Uterus (tissue), 4 donors: Measurements from ENCODE around the gene NDUFV2. TPM values are rescaled to one million over a fixed set of nuclear protein-coding genes. Genes with fewer than 3 reads are reported as not detected.

Source experiments
- DNase-seq, 2 donors: peaks; one replicate each; pipeline ENCODE4 v3.0.0-alpha.2; 2019 to 2020
- H3K27ac ChIP-seq, 2 donors: fragments of 200-600 bp; sonication (generic); 1 replicate in 1 of 2; 2 replicates in 1 of 2; pipeline ENCODE4 v1.5.1; 2016 to 2018
- H3K27me3 ChIP-seq, 2 donors: fragments of 200-600 bp; sonication (generic); one replicate each; pipeline ENCODE4 v1.5.1; 2018 to 2019; ENCODE audit warnings: control low read depth in 1 of 2
- H3K36me3 ChIP-seq, 2 donors: fragments of 200-600 bp; sonication (generic); one replicate each; pipeline ENCODE4 v1.5.1; 2019; ENCODE audit warnings: control low read depth in 1 of 2
- H3K4me1 ChIP-seq, 2 donors: fragments of 200-600 bp; sonication (generic); one replicate each; pipeline ENCODE4 v1.5.1; 2018 to 2019; ENCODE audit warnings: control low read depth in 1 of 2
- H3K4me3 ChIP-seq, 2 donors: fragments of 200-600 bp; sonication (generic); 1 replicate in 1 of 2; 2 replicates in 1 of 2; pipeline ENCODE4 v1.5.1; 2018 to 2019; ENCODE audit warnings: mild to moderate bottlenecking in 1 of 2
- H3K9me3 ChIP-seq, 2 donors: fragments of 200-600 bp; sonication (generic); one replicate each; pipeline ENCODE4 v1.5.1; 2019; ENCODE audit warnings: control low read depth in 1 of 2
- CTCF ChIP-seq, 4 experiments: fragments of 200-600 bp in 2 of 4; fragments of 450-650 bp in 2 of 4; sonication (generic) in 2 of 4; IDR thresholded peaks; one replicate each; pipeline ENCODE4 v1.5.1; 2016 to 2019; ENCODE audit warnings: antibody characterized with exemption in 4 of 4, mild to moderate bottlenecking in 2 of 4, moderate library complexity in 1 of 4
- POLR2A ChIP-seq, 2 donors: fragments of 450-650 bp; IDR thresholded peaks; one replicate each; pipeline ENCODE4 v1.6.1; 2016; ENCODE audit warnings: antibody characterized with exemption in 2 of 2, mild to moderate bottlenecking in 1 of 2, moderate library complexity in 1 of 2
- intact Hi-C: fragments of 100-400 bp; cut with DNase I; formaldehyde crosslinking; loops from one replicate; pipeline ENCODE4 v1.15.1; 2023; ENCODE audit warnings: low total_unique reads
- total RNA-seq, 4 donors: library from RNA; depleted of rRNA in 3 of 4; stranded (reverse); fragments of >200 nt in 3 of 4; gene quantifications; one replicate each; pipeline versions ENCODE4 v1.1.0 to v1.2.4, GENCODE V29; 2014 to 2023
- donor health status: DM: yes; HTN: yes; CAD: no.

Gene NDUFV2
- total RNA-seq, 4 donors from 2014 or later: 54.8 to 99.8 (median 95.8) TPM

- Histone ChIP-seq H3K4me1 (no peaks in the 10 kb centered on the region), H3K9me3 (no peaks in the 10 kb centered on the region), H3K27me3 (no peaks in the 10 kb centered on the region), H3K36me3 (no peaks in the 10 kb centered on the region), H3K27ac (peak overlapping the region in 1 of 2 donors; percentile 10), H3K4me3 (no peak overlapping the region)
- no peak for TF ChIP-seq POLR2A (IDR thresholded peaks at IDR 0.05)
- TF ChIP-seq CTCF (IDR thresholded peaks at IDR 0.05): no peak
- intact Hi-C loops: no loop called here
- DNase-seq: no peak
Measured at GRCh38 chr18:9094307-9095226, 7.9 kb upstream of the NDUFV2 start.

GRCh38 chr18:9095297-9096006 is 7.0 kb upstream of the NDUFV2 start:
- no peak for DNase-seq
- no peaks in the 10 kb centered on the region for H3K36me3 ChIP-seq
- H3K27ac ChIP-seq: peak overlapping the region in 1 of 2 donors; percentile 10
- intact Hi-C loops: no loop called here
- H3K9me3 ChIP-seq: no peaks in the 10 kb centered on the region
- no peaks in the 10 kb centered on the region for H3K27me3 ChIP-seq
- no peak overlapping the region for H3K4me3 ChIP-seq
- no peaks in the 10 kb centered on the region for H3K4me1 ChIP-seq
- TF ChIP-seq POLR2A (IDR thresholded peaks at IDR 0.05): no peak
- TF ChIP-seq CTCF (IDR thresholded peaks at IDR 0.05): no peak

- Histone ChIP-seq H3K4me1 (no peaks in the 10 kb centered on the region), H3K27ac (no peak overlapping the region), H3K9me3 (no peaks in the 10 kb centered on the region), H3K27me3 (no peaks in the 10 kb centered on the region), H3K4me3 (no peak overlapping the region), H3K36me3 (no peaks in the 10 kb centered on the region)
- no peak for TF ChIP-seq POLR2A (IDR thresholded peaks at IDR 0.05)
- intact Hi-C loops: no loop called here
- no peak for DNase-seq
Measured at GRCh38 chr18:9096007-9096371, 6.5 kb upstream of the NDUFV2 start.

GRCh38 chr18:9096685-9097084 is 5.8 kb upstream of the NDUFV2 start:
- Histone ChIP-seq H3K9me3 (no peaks in the 10 kb centered on the region), H3K27me3 (no peaks in the 10 kb centered on the region), H3K4me1 (no peaks in the 10 kb centered on the region), H3K36me3 (no peaks in the 10 kb centered on the region), H3K4me3 (no peak overlapping the region), H3K27ac (no peak overlapping the region)
- no peak for TF ChIP-seq CTCF (IDR thresholded peaks at IDR 0.05)
- no peak for TF ChIP-seq POLR2A (IDR thresholded peaks at IDR 0.05)
- intact Hi-C loops: no loop called here
- DNase-seq: no peak

- H3K4me3 ChIP-seq: no peak overlapping the region
- intact Hi-C loops: no loop called here
- no peaks in the 10 kb centered on the region for H3K4me1 ChIP-seq
- TF ChIP-seq POLR2A (IDR thresholded peaks at IDR 0.05) (no peak), CTCF (IDR thresholded peaks at IDR 0.05) (no peak)
- H3K27me3 ChIP-seq: no peaks in the 10 kb centered on the region
- no peaks in the 10 kb centered on the region for H3K9me3 ChIP-seq
- H3K36me3 ChIP-seq: no peaks in the 10 kb centered on the region
- DNase-seq: no peak
- H3K27ac ChIP-seq: no peak overlapping the region
Measured at GRCh38 chr18:9097349-9097748, 5.2 kb upstream of the NDUFV2 start.
